HL-60 (cell line): ENCODE results near the gene SH3GL2.

Source experiments
- CTCF ChIP-seq: IDR thresholded peaks from one replicate; pipeline ENCODE4 v1.5.1; 2011; ENCODE audit warnings: low read length, control low read depth, inconsistent platforms; ENCODE audit not compliant: insufficient read depth
- GABPA ChIP-seq: IDR thresholded peaks from 2 replicates; pipeline ENCODE4 v1.6.1; 2012; ENCODE audit warnings: low read depth
- POLR2AphosphoS5 ChIP-seq: IDR thresholded peaks from 2 replicates; pipeline ENCODE4 v1.6.1; 2012; ENCODE audit warnings: low read depth

GRCh38 chr9:17637229-17637628 lies 58.4 kb downstream of the SH3GL2 start:
- TF ChIP-seq CTCF (no peak), POLR2AphosphoS5 (no peak), GABPA (no peak)
